H9 (cell line): ENCODE results near the gene TYRP1. TPM values are rescaled to one million over a fixed set of nuclear protein-coding genes. Genes with fewer than 3 reads are reported as not detected.

ENCODE experiments used
- DNase-seq: peaks from one replicate; pipeline ENCODE4 v3.0.0-alpha.2; 2017
- H2AFZ ChIP-seq: one replicate; pipeline ENCODE4 v1.6.1; 2013; ENCODE audit warnings: mild to moderate bottlenecking, low read length, control low read depth, moderate library complexity
- H2AK5ac ChIP-seq: 2 replicates; pipeline ENCODE4 v1.6.1; 2013; ENCODE audit warnings: low read length, control low read depth, mixed read lengths; ENCODE audit not compliant: insufficient read length
- H2BK120ac ChIP-seq: one replicate; pipeline ENCODE4 v1.6.1; 2013; ENCODE audit warnings: low read depth, mild to moderate bottlenecking, low read length, control low read depth, inconsistent platforms; ENCODE audit not compliant: poor library complexity, severe bottlenecking
- H2BK12ac ChIP-seq: 2 replicates; pipeline ENCODE4 v1.6.1; 2013; ENCODE audit warnings: low read length, control low read depth, mixed read lengths, low read depth; ENCODE audit not compliant: insufficient read length
- H2BK15ac ChIP-seq: 2 replicates; pipeline ENCODE4 v1.6.1; 2013; ENCODE audit warnings: low read depth, low read length, control low read depth
- H2BK20ac ChIP-seq: one replicate; pipeline ENCODE4 v1.6.1; 2013; ENCODE audit warnings: low read depth, mild to moderate bottlenecking, low read length, control low read depth, inconsistent platforms; ENCODE audit not compliant: poor library complexity, severe bottlenecking
- H2BK5ac ChIP-seq: 2 replicates; pipeline ENCODE4 v1.6.1; 2013; ENCODE audit warnings: low read length, control low read depth, mixed read lengths; ENCODE audit not compliant: insufficient read length
- H3K14ac ChIP-seq: 2 replicates; pipeline ENCODE4 v1.6.1; 2013; ENCODE audit warnings: low read length, control low read depth; ENCODE audit not compliant: insufficient read depth
- H3K18ac ChIP-seq: 2 replicates; pipeline ENCODE4 v1.6.1; 2013; ENCODE audit warnings: low read depth, mild to moderate bottlenecking, mixed read lengths, low read length, control low read depth; ENCODE audit not compliant: insufficient read length
- H3K23ac ChIP-seq: 2 replicates; pipeline ENCODE4 v1.6.1; 2013; ENCODE audit warnings: low read length, control low read depth, mixed read lengths, low read depth; ENCODE audit not compliant: insufficient read length
- H3K23me2 ChIP-seq: 2 replicates; pipeline ENCODE4 v1.6.1; 2013; ENCODE audit warnings: low read depth, mild to moderate bottlenecking, mixed read lengths, low read length, control low read depth; ENCODE audit not compliant: insufficient read length, poor library complexity, severe bottlenecking
- H3K27ac ChIP-seq: 2 replicates; pipeline ENCODE4 v1.5.1; 2013; ENCODE audit warnings: low read length, control low read depth, mixed read lengths, low read depth; ENCODE audit not compliant: insufficient read length
- H3K27me3 ChIP-seq: 2 replicates; pipeline ENCODE4 v1.6.1; 2013; ENCODE audit warnings: low read length, control low read depth, inconsistent platforms; ENCODE audit not compliant: insufficient read depth
- H3K4ac ChIP-seq: 2 replicates; pipeline ENCODE4 v1.6.1; 2013; ENCODE audit warnings: low read depth, mild to moderate bottlenecking, control low read depth, inconsistent platforms, low read length, moderate library complexity
- H3K4me1 ChIP-seq: 2 replicates; pipeline ENCODE4 v1.6.1; 2013; ENCODE audit warnings: low read length, control low read depth, inconsistent platforms; ENCODE audit not compliant: insufficient read depth
- H3K4me2 ChIP-seq: 2 replicates; pipeline ENCODE4 v1.6.1; 2013; ENCODE audit warnings: low read length, control low read depth, mixed read lengths; ENCODE audit not compliant: insufficient read length, insufficient read depth
- H3K56ac ChIP-seq: 2 replicates; pipeline ENCODE4 v1.6.1; 2013; ENCODE audit warnings: low read depth, mild to moderate bottlenecking, mixed read lengths, low read length, control low read depth; ENCODE audit not compliant: insufficient read length
- H3K79me1 ChIP-seq: 2 replicates; pipeline ENCODE4 v1.6.1; 2013; ENCODE audit warnings: low read depth, mild to moderate bottlenecking, moderate library complexity, low read length, control low read depth, inconsistent platforms; ENCODE audit not compliant: insufficient read depth, poor library complexity, severe bottlenecking
- H3K79me2 ChIP-seq: 2 replicates; pipeline ENCODE4 v1.6.1; 2013; ENCODE audit warnings: low read length, control low read depth, inconsistent platforms; ENCODE audit not compliant: insufficient read depth
- H3K9ac ChIP-seq: 2 replicates; pipeline ENCODE4 v1.6.1; 2013; ENCODE audit warnings: low read length, control low read depth, mixed read lengths; ENCODE audit not compliant: insufficient read length; ENCODE audit errors: extremely low read depth
- H3K9me3 ChIP-seq: one replicate; pipeline ENCODE4 v1.6.1; 2013; ENCODE audit warnings: low read depth, low read length, inconsistent platforms; ENCODE audit not compliant: control insufficient read depth
- H3T11ph ChIP-seq: one replicate; pipeline ENCODE4 v1.6.1; 2013; ENCODE audit warnings: mild to moderate bottlenecking, low read length, control low read depth, inconsistent platforms
- H4K20me1 ChIP-seq: one replicate; pipeline ENCODE4 v1.6.1; 2013; ENCODE audit not compliant: control insufficient read depth, insufficient read length, insufficient read depth
- H4K5ac ChIP-seq: 2 replicates; pipeline ENCODE4 v1.6.1; 2013; ENCODE audit warnings: low read depth, mild to moderate bottlenecking, mixed read lengths, low read length, control low read depth; ENCODE audit not compliant: insufficient read length
- H4K8ac ChIP-seq: replicated peaks from 2 replicates; pipeline ENCODE4 v1.6.1; 2013; ENCODE audit warnings: low read length, control low read depth, mixed read lengths, low read depth; ENCODE audit not compliant: insufficient read length
- H4K91ac ChIP-seq: 2 replicates; pipeline ENCODE4 v1.6.1; 2013; ENCODE audit warnings: low read depth, mild to moderate bottlenecking, moderate library complexity, mixed read lengths, low read length, control low read depth; ENCODE audit not compliant: insufficient read length
- H3K27ac Mint-ChIP-seq, 3 experiments: 2 replicates in 2 of 3; 3 replicates in 1 of 3; pipeline ENCODE4 v1.8.0; 2020 to 2021; ENCODE audit warnings: mixed read lengths in 3 of 3, mild to moderate bottlenecking in 1 of 3, moderate library complexity in 1 of 3
- H3K27me3 Mint-ChIP-seq: 2 replicates; pipeline ENCODE4 v1.8.0; 2021; ENCODE audit warnings: low read depth, mild to moderate bottlenecking, moderate library complexity, mixed read lengths
- H3K36me3 Mint-ChIP-seq, 3 experiments: 2 replicates in 2 of 3; 3 replicates in 1 of 3; pipeline ENCODE4 v1.8.0; 2020 to 2021; ENCODE audit warnings: low read depth in 3 of 3, mixed read lengths in 3 of 3; ENCODE audit not compliant: insufficient read depth in 1 of 3
- H3K4me1 Mint-ChIP-seq, 2 experiments: 2 replicates each; pipeline ENCODE4 v1.8.0; 2020; ENCODE audit warnings: mixed read lengths in 2 of 2
- H3K4me3 Mint-ChIP-seq, 2 experiments: 2 replicates in 1 of 2; 3 replicates in 1 of 2; pipeline ENCODE4 v1.8.0; 2020 to 2021; ENCODE audit warnings: mild to moderate bottlenecking in 2 of 2, mixed read lengths in 2 of 2, moderate library complexity in 1 of 2
- H3K9me3 Mint-ChIP-seq, 2 experiments: 2 replicates in 1 of 2; 3 replicates in 1 of 2; pipeline ENCODE4 v1.8.0; 2020; ENCODE audit warnings: mild to moderate bottlenecking in 2 of 2, mixed read lengths in 2 of 2, moderate library complexity in 1 of 2
- CTCF ChIP-seq: fragments of 200-600 bp; sonication (generic); conservative IDR thresholded peaks from 3 replicates; pipeline ENCODE4 v1.8.0; 2021; ENCODE audit warnings: antibody characterized with exemption, mild to moderate bottlenecking
- WGBS: extraction: QIAGEN DNeasy Blood & Tissue Kit; methylation state at CpG from one replicate; pipeline ENCODE4 v1.1.7; 2013; ENCODE audit warnings: missing lambda C conversion rate, low lambda C conversion rate, mixed read lengths; ENCODE audit not compliant: insufficient read length; ENCODE audit errors: extremely low coverage; 5-methylcytosine and 5-hydroxymethylcytosine counted together
- total RNA-seq: library from RNA; stranded (reverse); gene quantifications from 2 replicates; pipeline ENCODE4 v1.2.1, GENCODE V29; 2021

The TYRP1 gene
- total RNA-seq, 1 experiment from 2014 or later, result not detected

GRCh38 chr9:12657233-12657632, 36.0 kb upstream of the TYRP1 start:
- no peak overlapping the region for H3K56ac ChIP-seq
- H3K79me1 ChIP-seq, result no peaks in the 10 kb centered on the region
- H2AK5ac ChIP-seq, result no peak overlapping the region
- no peaks in the 10 kb centered on the region for H3K27me3 Mint-ChIP-seq
- H3K23me2 ChIP-seq, result no peaks in the 10 kb centered on the region
- H4K20me1 ChIP-seq, result no peaks in the 10 kb centered on the region
- no peak overlapping the region for H2AFZ ChIP-seq
- no peak overlapping the region for H4K8ac ChIP-seq
- H3K79me2 ChIP-seq, result no peaks in the 10 kb centered on the region
- no peak overlapping the region for H3K18ac ChIP-seq
- no peak overlapping the region for H2BK20ac ChIP-seq
- H3K9ac ChIP-seq, result no peak overlapping the region
- no peak overlapping the region for H3K23ac ChIP-seq
- no peak overlapping the region for H3K27ac Mint-ChIP-seq
- no peak overlapping the region for H3K4ac ChIP-seq
- H3K14ac ChIP-seq, result no peak overlapping the region
- no peak overlapping the region for H3K4me3 Mint-ChIP-seq
- TF ChIP-seq CTCF, result no peak
- no peak overlapping the region for H4K5ac ChIP-seq
- no peak overlapping the region for H3K27ac ChIP-seq
- DNase-seq, result no peak
- H3K9me3 ChIP-seq, result no peaks in the 10 kb centered on the region
- H3K4me1 ChIP-seq, result no peaks in the 10 kb centered on the region
- H3K4me2 ChIP-seq, result no peak overlapping the region
- no peak overlapping the region for H2BK15ac ChIP-seq
- no peaks in the 10 kb centered on the region for H3K4me1 Mint-ChIP-seq
- H3K36me3 Mint-ChIP-seq, result no peaks in the 10 kb centered on the region
- H3K9me3 Mint-ChIP-seq, result no peaks in the 10 kb centered on the region; a peak in 1 of 5 replicates
- no peak overlapping the region for H2BK5ac ChIP-seq
- WGBS, result no CpG with 5 or more reads among the region's 2 CpGs
- no peak overlapping the region for H2BK120ac ChIP-seq
- H2BK12ac ChIP-seq, result no peak overlapping the region
- H3T11ph ChIP-seq, result no peak overlapping the region
- no peaks in the 10 kb centered on the region for H3K27me3 ChIP-seq
- no peak overlapping the region for H4K91ac ChIP-seq
